Left lobe of liver (tissue), 2 donors: ENCODE results near the gene JAKMIP1. TPM values are rescaled to one million over a fixed set of nuclear protein-coding genes. Genes with fewer than 3 reads are reported as not detected.

Source experiments
- ATAC-seq: fragments of 200-7000 bp; cut with Tn5 transposase; one replicate; pipeline ENCODE4 v1.9.1; 2020; ENCODE audit warnings: mild to moderate bottlenecking, moderate library complexity
- DNase-seq: peaks from one replicate; pipeline ENCODE4 v3.0.0-alpha.2; 2020; ENCODE audit warnings: low spot score
- total RNA-seq: library from RNA; stranded (reverse); gene quantifications from one replicate; pipeline ENCODE4 v1.2.1, GENCODE V29; 2021
- donor health status: DM: no; HTN: no; CAD: no; lungs with moderate emphysema.
- donor health status: DM: no; HTN: yes; CAD: no.

Gene JAKMIP1
- total RNA-seq: not detected

- peak; percentile 89 for ATAC-seq
These were observed at the start of gene JAKMIP1 for GRCh38 chr4:6200011-6200921. TSS of gene JAKMIP1 (minus strand) at chr4:6200549. CDS start at chr4:6112850, 87,699 bp downstream.

GRCh38 chr4:6248394-6248793, 48.0 kb upstream of the JAKMIP1 start:
- ATAC-seq: no peak

More at GRCh38 chr4:6200011-6200921, at the start of gene JAKMIP1:
- peak; percentile 67 for DNase-seq

DNA sequence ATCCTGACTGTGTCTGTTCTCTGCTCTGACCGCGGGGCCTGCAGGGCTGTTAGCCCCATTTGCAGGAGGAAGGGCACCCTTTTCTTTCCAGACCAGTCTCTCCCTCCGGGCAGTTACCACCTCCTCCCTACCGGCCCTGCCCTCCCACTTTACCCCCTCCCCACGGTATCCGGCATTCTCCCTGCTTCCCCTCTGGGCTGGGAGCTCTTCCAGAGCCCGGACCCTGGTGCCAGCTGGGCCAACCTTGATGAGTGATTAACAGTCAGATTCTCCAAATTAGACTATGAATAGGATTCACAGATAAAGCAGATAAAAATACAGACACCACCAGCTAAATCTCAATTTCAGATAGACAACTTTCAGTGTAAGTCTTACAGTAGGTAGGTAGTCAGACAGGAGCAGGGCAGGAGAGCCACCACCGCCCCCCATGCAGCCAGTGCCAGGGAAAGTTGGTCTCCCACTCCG, 45.9 kb upstream of the JAKMIP1 start:
- ATAC-seq: no peak

More at GRCh38 chr4:6248394-6248793, 48.0 kb upstream of the JAKMIP1 start:
- no peak for DNase-seq

GRCh38 chr4:6245246-6246169, 45.2 kb upstream of the JAKMIP1 start:
- ATAC-seq (no peak), DNase-seq (no peak)

More for the DNA sequence above, 45.9 kb upstream of the JAKMIP1 start:
- DNase-seq: no peak

GRCh38 chr4:6242271-6243029, 42.1 kb upstream of the JAKMIP1 start:
- ATAC-seq: no peak
- no peak for DNase-seq

DNA sequence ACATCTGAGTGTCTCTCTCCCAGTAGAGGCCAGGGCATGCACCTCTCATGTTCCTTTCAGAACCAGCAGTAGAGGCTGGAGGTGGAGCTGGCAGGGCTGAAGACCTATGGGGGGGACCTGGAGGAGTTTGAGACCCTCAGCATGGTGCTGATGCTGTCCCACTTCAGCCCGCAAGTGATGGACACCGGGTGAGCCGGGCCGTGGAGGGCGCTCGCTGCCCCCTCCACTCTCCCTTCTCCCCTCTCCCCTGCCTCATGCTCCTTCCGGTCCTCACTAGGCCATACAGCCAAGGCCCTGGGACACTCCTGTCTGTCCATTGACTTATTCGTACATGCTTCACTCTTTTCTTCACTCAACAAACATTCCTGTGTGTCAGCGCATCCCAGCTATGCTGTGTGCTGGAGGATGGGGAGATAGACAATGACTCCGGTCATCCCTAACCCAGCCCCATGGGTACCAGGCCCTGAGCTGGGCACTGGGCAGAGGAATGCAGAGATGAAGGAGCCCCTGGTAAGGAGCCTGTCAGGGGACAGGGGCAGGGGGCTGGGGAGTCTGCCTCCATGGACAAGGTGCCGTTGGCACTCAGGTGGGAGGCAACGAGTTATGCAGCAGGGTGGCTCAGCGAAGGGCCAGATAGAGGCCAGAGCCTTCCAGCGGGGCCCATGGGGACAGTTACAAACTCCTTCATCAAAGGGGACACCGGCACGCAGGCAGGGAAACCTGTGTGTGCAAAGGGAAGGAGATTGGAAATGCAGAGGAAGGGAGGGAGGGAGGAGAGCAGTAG, 40.9 kb upstream of the JAKMIP1 start:
- no peak for DNase-seq
- no peak for ATAC-seq

DNA sequence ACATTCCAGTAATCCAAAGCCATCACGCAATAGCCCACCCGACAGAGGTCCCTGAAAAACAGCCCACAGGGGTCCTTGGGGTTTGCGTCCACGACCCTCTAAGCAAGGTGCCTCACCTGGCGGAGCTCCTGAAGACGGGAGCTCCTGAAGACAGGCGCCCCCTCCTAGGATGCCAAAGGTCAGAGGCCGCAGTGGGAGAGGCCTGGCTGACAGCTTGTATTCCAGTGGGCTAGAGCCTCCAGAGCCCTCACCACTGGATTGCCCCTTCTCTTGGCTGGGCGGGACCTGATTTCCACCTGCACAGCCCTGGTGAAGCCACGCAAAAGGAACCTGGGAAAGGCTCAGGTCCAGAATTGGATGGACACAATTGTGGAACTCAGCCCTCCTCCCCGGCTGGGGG, 39.6 kb upstream of the JAKMIP1 start:
- ATAC-seq (no peak), DNase-seq (no peak)

DNA sequence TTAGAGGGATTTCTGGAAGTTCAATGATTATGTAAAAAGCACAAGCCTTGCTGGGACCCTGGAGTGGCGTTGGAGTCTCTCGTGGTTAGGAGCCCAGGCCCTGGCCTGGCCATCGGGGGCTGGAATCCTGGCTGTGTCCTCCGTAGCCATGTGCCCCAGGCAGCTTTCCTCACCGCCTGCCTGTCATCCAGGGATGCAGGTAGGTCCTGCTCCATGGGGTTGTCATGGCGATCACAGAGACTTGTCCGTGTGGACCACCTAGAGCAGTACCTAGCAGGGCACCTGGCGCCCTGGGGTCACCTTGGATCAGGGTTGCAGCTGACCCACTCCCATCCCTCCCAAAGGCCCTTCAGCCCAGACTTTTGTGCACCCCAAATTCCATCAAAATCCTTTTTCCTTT, 39.1 kb upstream of the JAKMIP1 start:
- no peak for DNase-seq
- no peak for ATAC-seq

GRCh38 chr4:6236816-6237390, 36.6 kb upstream of the JAKMIP1 start:
- DNase-seq: no peak

GRCh38 chr4:6235901-6236640, 35.7 kb upstream of the JAKMIP1 start:
- DNase-seq: no peak
- no peak for ATAC-seq

More at GRCh38 chr4:6236816-6237390, 36.6 kb upstream of the JAKMIP1 start:
- no peak for ATAC-seq

DNA sequence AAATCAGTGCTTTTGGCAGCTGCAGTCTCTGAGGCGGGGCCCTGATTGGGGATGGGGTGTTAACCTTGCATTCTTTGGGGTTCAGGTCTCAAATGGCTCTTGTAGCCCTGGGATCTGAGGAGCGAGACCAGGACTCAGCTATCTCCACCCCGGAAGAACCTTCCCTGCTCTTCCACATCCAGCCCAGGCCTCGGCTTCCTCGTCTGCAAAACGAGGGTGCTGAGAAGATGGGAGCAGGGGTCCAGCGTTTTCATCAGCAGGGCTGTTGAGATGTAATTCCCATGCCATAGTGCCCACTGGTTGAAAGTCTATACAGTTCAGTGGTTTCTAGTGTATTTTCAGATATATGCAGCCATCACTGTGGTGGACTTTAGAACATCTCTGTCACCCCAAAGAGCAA, 34.7 kb upstream of the JAKMIP1 start:
- DNase-seq: no peak

GRCh38 chr4:6233929-6234328, 33.6 kb upstream of the JAKMIP1 start:
- no peak for DNase-seq
- ATAC-seq: no peak

More for the DNA sequence above, 34.7 kb upstream of the JAKMIP1 start:
- ATAC-seq: no peak

DNA sequence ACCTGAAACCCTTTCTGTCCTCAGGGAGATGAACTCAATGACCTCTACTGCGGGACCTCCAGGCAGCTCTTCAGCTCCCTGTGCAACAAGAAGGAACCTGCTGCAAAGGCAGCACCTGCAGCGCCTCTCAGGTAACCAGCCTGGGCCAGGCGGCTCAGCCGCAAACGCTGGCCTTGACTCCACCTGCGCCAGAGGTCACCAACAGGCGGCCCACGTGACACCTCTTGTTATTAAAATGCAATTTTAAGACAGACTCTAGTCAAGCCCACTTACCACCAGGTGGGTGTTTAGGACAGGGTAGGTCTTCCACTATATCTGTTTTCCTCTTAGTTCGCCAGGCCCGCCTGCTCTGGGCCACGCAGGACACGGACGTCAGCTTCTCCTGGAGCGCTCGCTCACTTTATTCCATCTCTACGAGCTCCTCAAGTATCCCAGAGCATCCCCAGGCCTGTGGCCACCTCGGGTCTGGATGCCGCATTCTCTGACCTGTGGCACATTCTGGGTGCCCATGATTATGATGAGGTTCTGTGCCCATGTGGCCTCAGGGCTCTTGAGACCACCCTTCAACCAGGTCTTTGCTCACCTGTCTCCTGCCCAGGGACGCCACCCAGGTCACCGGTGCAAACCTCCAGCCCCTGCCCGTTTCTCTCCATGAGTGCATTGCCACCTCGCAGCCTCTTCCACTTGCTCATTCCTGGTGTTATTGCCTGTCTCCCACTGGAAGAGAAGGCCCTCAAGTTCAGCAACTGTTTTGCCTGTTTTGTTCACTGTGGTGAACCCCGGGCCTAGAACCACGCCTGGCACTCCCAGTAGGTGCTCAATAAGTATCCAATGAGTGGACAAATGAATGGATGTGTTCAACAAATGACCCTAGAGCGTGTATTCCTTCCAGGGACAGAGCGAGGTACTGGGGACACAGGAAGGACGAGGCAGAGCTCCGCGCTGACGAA, 32.8 kb upstream of the JAKMIP1 start:
- DNase-seq (no peak), ATAC-seq (no peak)

GRCh38 chr4:6231663-6232165, 31.4 kb upstream of the JAKMIP1 start:
- DNase-seq (no peak), ATAC-seq (no peak)

GRCh38 chr4:6230827-6231662, 30.7 kb upstream of the JAKMIP1 start:
- DNase-seq: no peak
- ATAC-seq: no peak

DNA sequence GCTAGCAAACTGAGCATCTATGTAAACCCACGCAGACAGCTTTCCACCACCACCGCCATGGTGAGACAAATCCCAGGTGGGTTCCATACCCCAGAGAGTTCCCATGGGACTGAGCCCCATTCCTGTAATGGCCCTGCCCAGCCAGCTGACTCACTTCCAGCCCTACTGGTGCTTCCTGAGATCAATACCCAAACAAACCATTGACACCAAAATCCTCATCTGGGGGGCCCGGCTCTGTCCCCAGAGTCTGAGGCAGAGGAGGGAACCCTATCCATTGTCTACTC, 30.1 kb upstream of the JAKMIP1 start:
- DNase-seq (no peak), ATAC-seq (no peak)
